ACC112 (cell line): ENCODE results near the gene ANKRD18B.
"Not testable (repeated sequence)": the region's sequence is repeated elsewhere in the genome, so short reads cannot be mapped to it uniquely, and the experiment has no call there.

Source experiments
- H2AFZ ChIP-seq: fragments of 200-600 bp; sonication (generic); one replicate; pipeline ENCODE4 v1.6.0; 2017; ENCODE audit warnings: antibody characterized with exemption, low read length; ENCODE audit not compliant: unreplicated experiment
- H3K27ac ChIP-seq: fragments of 200-600 bp; sonication (generic); 2 replicates; pipeline ENCODE4 v1.5.1; 2014; ENCODE audit warnings: low read depth, mild to moderate bottlenecking, antibody characterized with exemption, low read length, moderate library complexity
- H3K27me3 ChIP-seq: fragments of 200-600 bp; sonication (generic); 2 replicates; pipeline ENCODE4 v1.6.1; 2014; ENCODE audit warnings: mild to moderate bottlenecking, antibody characterized with exemption, low read length, moderate library complexity, mixed read lengths; ENCODE audit not compliant: insufficient read depth
- H3K36me3 ChIP-seq: fragments of 200-600 bp; sonication (generic); 2 replicates; pipeline ENCODE4 v1.6.1; 2016; ENCODE audit warnings: mild to moderate bottlenecking, antibody characterized with exemption, low read length, moderate library complexity, mixed read lengths; ENCODE audit not compliant: insufficient read depth
- H3K4me1 ChIP-seq: fragments of 200-600 bp; sonication (generic); one replicate; pipeline ENCODE4 v1.6.1; 2016; ENCODE audit warnings: low read length, mixed read lengths; ENCODE audit not compliant: insufficient read depth, unreplicated experiment, control insufficient read depth
- H3K4me3 ChIP-seq: fragments of 200-600 bp; sonication (generic); 2 replicates; pipeline ENCODE4 v1.5.1; 2014; ENCODE audit warnings: mild to moderate bottlenecking, low read depth, low read length
- H3K79me2 ChIP-seq: fragments of 200-600 bp; sonication (generic); one replicate; pipeline ENCODE4 v1.6.0; 2016; ENCODE audit warnings: low read length; ENCODE audit not compliant: control insufficient read depth, unreplicated experiment, insufficient read depth

The ANKRD18B gene

DNA sequence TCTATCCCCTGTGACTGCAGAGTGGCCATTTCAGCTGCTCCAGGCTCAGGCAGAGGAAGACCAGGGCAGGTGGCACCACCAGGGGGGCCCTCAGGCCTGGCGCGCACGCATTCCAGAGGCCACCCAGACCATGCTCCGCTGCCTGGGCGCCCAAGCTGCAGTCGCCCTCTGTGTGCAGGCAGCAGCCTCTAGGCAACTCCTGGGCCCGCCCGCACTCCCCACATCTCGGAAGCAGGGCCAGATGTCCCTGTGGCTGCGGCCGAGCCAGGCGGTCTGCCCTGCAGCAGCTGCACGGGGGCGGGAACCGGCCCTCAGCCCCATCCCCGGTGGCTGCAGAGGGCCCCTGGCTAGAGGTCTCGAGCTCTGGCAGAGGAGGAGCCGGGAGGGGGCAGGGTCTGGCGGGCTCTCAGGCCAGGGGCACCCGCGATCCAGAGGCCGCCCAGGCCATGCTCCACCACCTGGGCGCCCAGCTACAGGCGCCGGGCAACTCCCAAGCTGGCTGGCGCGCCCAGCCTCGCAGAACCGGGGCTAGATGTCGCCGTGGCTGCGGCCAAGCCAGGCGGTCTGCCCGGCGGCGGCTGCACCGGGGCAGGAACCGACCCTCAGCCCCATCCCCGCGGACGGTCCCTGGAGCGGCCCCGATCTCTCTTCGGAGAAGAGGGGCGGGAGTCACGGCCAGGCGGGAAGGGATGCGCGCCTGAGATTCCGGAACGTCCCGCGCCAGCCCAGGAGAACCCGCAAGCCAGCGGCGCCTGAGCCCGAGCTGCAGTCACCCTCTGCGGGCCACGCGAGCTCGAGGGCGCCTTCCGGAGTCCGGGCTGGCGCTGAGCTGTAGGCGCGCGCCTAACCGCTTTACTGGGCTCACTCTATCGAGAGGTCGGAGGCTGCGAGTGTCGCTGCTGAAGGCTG, at the start of gene ANKRD18B:
ANKRD18B (plus strand) TSS at position 855 of the 909 bp plus-strand sequence. CDS start 239 bp downstream, outside the sequence.
- H3K27ac ChIP-seq, H3K36me3 ChIP-seq, H3K4me1 ChIP-seq, H3K79me2 ChIP-seq, H3K27me3 ChIP-seq: not testable (repeated sequence)
- Histone ChIP-seq H2AFZ (peak within 1 kb of the TSS; percentile 92), H3K4me3 (peak within 1 kb of the TSS; percentile 94)

GRCh38 chr9:33475357-33475756, 48.7 kb upstream of the ANKRD18B start:
- peaks cover 6% of the 10 kb centered on the region; the same call in 1 of the 2 replicates for H3K36me3 ChIP-seq
- peaks cover 27% of the 10 kb centered on the region for H3K79me2 ChIP-seq
- no peaks in the 10 kb centered on the region for H3K27me3 ChIP-seq
- no peak overlapping the region for H2AFZ ChIP-seq
- H3K4me3 ChIP-seq = no peak overlapping the region
- H3K27ac ChIP-seq = no peak overlapping the region
- peaks cover 18% of the 10 kb centered on the region for H3K4me1 ChIP-seq

DNA sequence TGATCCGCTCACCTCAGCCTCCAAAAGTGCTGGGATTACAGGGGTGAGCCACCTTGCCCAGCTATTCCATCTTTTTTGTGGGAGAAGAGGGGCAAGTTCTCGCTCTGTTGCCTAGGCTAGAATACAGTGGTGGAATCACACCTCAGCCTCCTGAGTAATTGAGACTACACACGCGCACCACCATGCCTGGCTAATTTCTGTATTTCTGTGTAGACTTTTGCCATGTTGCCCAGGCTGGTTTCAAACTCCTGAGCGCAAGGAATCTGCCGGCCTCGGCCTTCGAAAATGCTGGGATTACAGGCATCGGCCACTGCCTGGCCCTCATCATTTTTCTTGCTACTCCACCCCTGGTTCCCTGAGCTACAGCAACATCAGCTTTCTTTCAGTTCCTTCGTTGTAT, 47.5 kb upstream of the ANKRD18B start:
- no peaks in the 10 kb centered on the region for H3K27me3 ChIP-seq
- peaks cover 1% of the 10 kb centered on the region; the same call in 1 of the 2 replicates for H3K36me3 ChIP-seq
- no peak overlapping the region for H2AFZ ChIP-seq
- no peak overlapping the region for H3K4me3 ChIP-seq
- peaks cover 14% of the 10 kb centered on the region for H3K4me1 ChIP-seq
- no peak overlapping the region for H3K27ac ChIP-seq
- peaks cover 22% of the 10 kb centered on the region for H3K79me2 ChIP-seq

- Histone ChIP-seq H3K36me3 (no peaks in the 10 kb centered on the region), H3K4me1 (no peaks in the 10 kb centered on the region), H3K4me3 (no peak overlapping the region), H3K27ac (no peak overlapping the region), H3K27me3 (no peaks in the 10 kb centered on the region), H2AFZ (no peak overlapping the region), H3K79me2 (no peaks in the 10 kb centered on the region)
Measured at GRCh38 chr9:33480106-33480505, 43.9 kb upstream of the ANKRD18B start.

- Histone ChIP-seq H3K27ac (no peak overlapping the region), H3K27me3 (no peaks in the 10 kb centered on the region), H3K4me3 (no peak overlapping the region), H2AFZ (no peak overlapping the region), H3K4me1 (no peaks in the 10 kb centered on the region), H3K36me3 (no peaks in the 10 kb centered on the region), H3K79me2 (no peaks in the 10 kb centered on the region)
Measured at GRCh38 chr9:33480976-33481375, 43.1 kb upstream of the ANKRD18B start.

DNA sequence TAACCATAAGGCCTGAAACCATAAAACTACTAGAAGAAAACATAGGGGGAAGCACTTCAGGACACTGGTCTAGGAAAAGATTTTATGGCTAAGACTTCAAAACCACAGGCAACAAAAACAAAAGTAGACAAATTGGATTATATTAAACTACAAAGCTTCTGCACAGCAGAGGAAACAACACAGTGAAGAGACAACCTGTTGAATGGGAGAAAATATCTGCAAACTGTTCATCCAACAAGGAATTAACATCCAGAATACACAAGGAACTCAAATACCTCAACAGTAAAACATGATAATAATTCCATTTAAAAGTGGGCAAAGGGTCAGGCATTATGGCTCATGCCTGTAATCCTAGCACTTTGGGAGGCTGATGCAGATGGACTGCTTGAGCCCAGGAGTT, 38.7 kb upstream of the ANKRD18B start:
- not testable (repeated sequence) for H3K36me3 ChIP-seq, H3K79me2 ChIP-seq, H3K4me3 ChIP-seq, H2AFZ ChIP-seq, H3K4me1 ChIP-seq, H3K27me3 ChIP-seq, H3K27ac ChIP-seq

DNA sequence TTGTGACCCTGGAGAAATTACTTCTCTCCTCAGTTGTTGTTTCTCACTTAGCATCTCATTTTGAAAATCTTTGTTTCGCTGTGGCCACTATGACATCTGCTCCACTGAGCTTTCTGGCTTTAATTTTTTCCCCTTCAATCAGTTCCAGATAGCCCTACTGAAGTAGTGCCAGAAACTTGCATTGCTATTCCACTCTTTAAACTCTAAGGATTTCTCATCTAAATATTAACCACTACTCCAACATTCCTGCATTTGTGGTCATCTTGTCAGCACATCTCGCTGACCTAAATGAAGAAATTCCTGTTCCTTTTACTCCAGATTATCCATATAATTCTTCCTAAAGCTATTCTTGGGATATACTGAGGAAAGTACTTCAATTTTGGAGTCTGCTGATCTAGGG, 35.0 kb upstream of the ANKRD18B start:
- H3K27ac ChIP-seq = no peak overlapping the region

DNA sequence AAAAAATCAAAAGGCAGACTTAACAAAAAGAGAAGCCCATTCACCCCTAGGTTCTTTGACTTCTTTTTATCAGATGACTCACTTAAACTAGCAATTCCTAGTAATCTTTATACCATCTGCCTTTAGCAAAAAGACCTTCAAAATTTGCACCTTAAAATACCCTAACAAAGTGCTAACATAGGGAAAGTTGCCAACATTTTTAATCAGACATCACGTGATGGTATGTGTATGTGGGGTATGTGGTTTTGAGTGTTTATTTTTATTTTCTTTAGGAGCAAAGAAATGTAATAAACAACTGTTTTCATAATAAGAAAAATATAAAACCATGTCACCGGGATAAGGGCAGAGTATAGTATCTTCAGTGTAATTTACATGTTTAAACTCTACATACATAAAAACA, 30.2 kb upstream of the ANKRD18B start:
- not testable (repeated sequence) for H3K4me1 ChIP-seq, H3K36me3 ChIP-seq, H3K27me3 ChIP-seq, H2AFZ ChIP-seq, H3K27ac ChIP-seq, H3K79me2 ChIP-seq, H3K4me3 ChIP-seq

More for the DNA sequence above, 35.0 kb upstream of the ANKRD18B start:
- no peaks in the 10 kb centered on the region for H3K4me1 ChIP-seq
- no peak overlapping the region for H3K4me3 ChIP-seq
- no peaks in the 10 kb centered on the region for H3K36me3 ChIP-seq
- H3K27me3 ChIP-seq = no peaks in the 10 kb centered on the region
- no peaks in the 10 kb centered on the region for H3K79me2 ChIP-seq
- H2AFZ ChIP-seq = no peak overlapping the region

DNA sequence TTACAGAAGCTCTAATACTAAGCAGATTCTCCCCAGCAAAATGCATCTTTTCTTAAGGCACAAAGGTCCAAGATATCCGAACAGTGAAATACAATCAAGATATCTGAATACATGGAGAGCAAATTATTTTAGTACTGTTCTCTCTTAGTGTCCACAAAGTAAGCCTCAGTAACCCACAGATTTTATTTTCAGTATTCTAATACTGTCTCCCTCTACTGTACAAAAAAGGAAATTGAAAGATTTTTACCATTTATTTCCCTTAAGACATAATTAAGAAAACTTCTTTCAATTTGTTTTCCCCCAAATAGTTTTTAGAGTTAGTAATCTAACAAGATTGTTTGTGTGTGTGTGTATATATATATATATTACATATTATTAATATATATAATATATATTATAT, 25.7 kb upstream of the ANKRD18B start:
- Histone ChIP-seq H3K36me3 (no peaks in the 10 kb centered on the region), H2AFZ (peak overlapping the region; percentile 83), H3K27ac (no peak overlapping the region)

GRCh38 chr9:33506626-33507370, 17.3 kb upstream of the ANKRD18B start:
- Histone ChIP-seq H3K79me2 (no peaks in the 10 kb centered on the region), H3K27ac (peak overlapping the region; percentile 92), H3K27me3 (no peaks in the 10 kb centered on the region), H3K4me3 (peak overlapping the region; percentile 67), H2AFZ (no peak overlapping the region), H3K36me3 (no peaks in the 10 kb centered on the region), H3K4me1 (peaks cover 15% of the 10 kb centered on the region)

More for the DNA sequence above, 25.7 kb upstream of the ANKRD18B start:
- Histone ChIP-seq H3K4me1 (no peaks in the 10 kb centered on the region), H3K79me2 (no peaks in the 10 kb centered on the region), H3K4me3 (no peak overlapping the region), H3K27me3 (no peaks in the 10 kb centered on the region)
